H54 (cell line): ENCODE results near the gene MZT2B.
"Not testable (repeated sequence)": the region's sequence is repeated elsewhere in the genome, so short reads cannot be mapped to it uniquely, and the experiment has no call there.

Experiments
- DNase-seq: peaks from one replicate; pipeline ENCODE4 v3.0.0; 2011; ENCODE audit warnings: low spot score, mixed read lengths; ENCODE audit not compliant: insufficient read length
- FAIRE-seq: peaks from 3 replicates; lab custom pipeline; 2011; peaks lifted over from hg19 to GRCh38; lab: Jason Lieb, UNC
- POLR2A ChIP-seq: IDR thresholded peaks from 2 replicates; pipeline ENCODE4 v1.6.1; 2011; ENCODE audit warnings: low read depth, mild to moderate bottlenecking, low read length

Gene MZT2B

GRCh38 chr2:130150181-130151144, 31.6 kb upstream of the MZT2B start:
- no peak for TF ChIP-seq POLR2A
- DNase-seq (no peak), FAIRE-seq (no peak)

GRCh38 chr2:130151145-130151512, 30.9 kb upstream of the MZT2B start:
- not testable (repeated sequence) for DNase-seq, FAIRE-seq

- DNase-seq, FAIRE-seq: not testable (repeated sequence)
Measured at GRCh38 chr2:130152136-130152815, 29.8 kb upstream of the MZT2B start.

GRCh38 chr2:130152816-130153595, 29.1 kb upstream of the MZT2B start:
- no peak for FAIRE-seq
- no peak for TF ChIP-seq POLR2A
- no peak for DNase-seq

GRCh38 chr2:130153721-130154422, 28.2 kb upstream of the MZT2B start:
- FAIRE-seq: not testable (repeated sequence)

GRCh38 chr2:130154423-130154770, 27.7 kb upstream of the MZT2B start:
- not testable (repeated sequence) for FAIRE-seq, DNase-seq

More at GRCh38 chr2:130153721-130154422, 28.2 kb upstream of the MZT2B start:
- not testable (repeated sequence) for DNase-seq

GRCh38 chr2:130154773-130155765, 27.0 kb upstream of the MZT2B start:
- DNase-seq (no peak), FAIRE-seq (no peak)
- no peak for TF ChIP-seq POLR2A

GRCh38 chr2:130155956-130156623, 26.0 kb upstream of the MZT2B start:
- not testable (repeated sequence) for DNase-seq, FAIRE-seq

- no peak for TF ChIP-seq POLR2A
- FAIRE-seq (no peak), DNase-seq (no peak)
Measured at GRCh38 chr2:130156624-130157004, 25.4 kb upstream of the MZT2B start.

GRCh38 chr2:130157354-130157753, 24.7 kb upstream of the MZT2B start:
- not testable (repeated sequence) for DNase-seq, FAIRE-seq

GRCh38 chr2:130157825-130158514, 24.1 kb upstream of the MZT2B start:
- FAIRE-seq, DNase-seq: not testable (repeated sequence)

- no peak for FAIRE-seq
- TF ChIP-seq POLR2A: no peak
- no peak for DNase-seq
Measured at GRCh38 chr2:130158631-130159030, 23.4 kb upstream of the MZT2B start.

- not testable (repeated sequence) for DNase-seq, FAIRE-seq
Measured at GRCh38 chr2:130159376-130159775, 22.7 kb upstream of the MZT2B start.
